A204.1 (cell line): Measurements from ENCODE around the gene CTBS.
"Not testable (repeated sequence)": the region's sequence is repeated elsewhere in the genome, so short reads cannot be mapped to it uniquely, and the experiment has no call there.

Source experiments
- FAIRE-seq: peaks from 2 replicates; lab custom pipeline; 2012; peaks lifted over from hg19 to GRCh38; lab: Jason Lieb, UNC

The CTBS gene

DNA sequence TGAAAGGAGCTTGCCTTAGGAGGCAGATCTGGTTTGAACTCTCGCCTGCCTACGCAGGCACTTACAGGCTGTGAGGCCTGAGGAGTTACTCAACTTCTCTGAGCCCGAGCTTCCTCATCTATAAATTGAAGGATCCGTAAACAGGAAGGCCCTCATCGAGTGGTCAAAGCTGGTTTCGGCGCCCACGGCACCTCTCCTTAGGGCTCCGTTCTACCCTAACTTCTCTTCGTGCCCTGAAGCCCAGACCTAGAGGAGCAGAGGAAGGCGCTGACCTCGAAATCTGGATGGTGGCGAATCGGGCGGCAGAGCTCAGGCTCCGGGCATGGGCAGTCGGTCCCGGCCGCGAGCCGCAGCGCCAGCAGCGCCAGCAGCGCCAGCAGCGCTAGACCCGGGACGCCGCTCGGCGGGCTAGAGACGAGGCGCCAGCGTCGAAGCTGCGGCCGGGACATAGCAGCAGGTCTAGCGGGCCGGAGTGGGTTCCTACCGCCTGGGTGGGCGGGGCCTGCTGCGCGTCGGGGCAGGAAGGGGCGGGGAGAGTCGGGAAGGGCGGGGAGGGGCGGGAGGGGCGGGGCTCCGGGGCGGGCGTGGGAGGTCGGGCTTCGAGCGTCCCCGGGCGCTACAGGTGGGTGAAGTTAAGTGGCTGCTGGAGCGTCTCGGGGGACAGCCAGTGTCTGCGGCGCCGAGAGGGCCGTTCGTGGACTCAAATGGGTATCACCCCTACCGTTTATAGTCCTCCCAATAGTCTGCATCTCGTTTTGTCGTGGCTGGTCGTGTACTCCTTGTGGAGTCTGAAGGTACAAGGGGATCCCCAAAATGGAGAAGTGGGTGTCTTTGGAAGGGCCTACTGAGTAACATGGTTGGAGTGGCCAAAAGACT is at the start of gene CTBS:
Gene CTBS, minus strand, starts transcription at position 474 of the 876 bp plus-strand sequence. Its CDS starts 25 bp downstream, at position 449.
- no peak for FAIRE-seq

GRCh38 chr1:84621553-84621952 is 47.3 kb upstream of the CTBS start:
- FAIRE-seq, result no peak

- no peak for FAIRE-seq
These were observed 46.6 kb upstream of the CTBS start for GRCh38 chr1:84620720-84621313.

DNA sequence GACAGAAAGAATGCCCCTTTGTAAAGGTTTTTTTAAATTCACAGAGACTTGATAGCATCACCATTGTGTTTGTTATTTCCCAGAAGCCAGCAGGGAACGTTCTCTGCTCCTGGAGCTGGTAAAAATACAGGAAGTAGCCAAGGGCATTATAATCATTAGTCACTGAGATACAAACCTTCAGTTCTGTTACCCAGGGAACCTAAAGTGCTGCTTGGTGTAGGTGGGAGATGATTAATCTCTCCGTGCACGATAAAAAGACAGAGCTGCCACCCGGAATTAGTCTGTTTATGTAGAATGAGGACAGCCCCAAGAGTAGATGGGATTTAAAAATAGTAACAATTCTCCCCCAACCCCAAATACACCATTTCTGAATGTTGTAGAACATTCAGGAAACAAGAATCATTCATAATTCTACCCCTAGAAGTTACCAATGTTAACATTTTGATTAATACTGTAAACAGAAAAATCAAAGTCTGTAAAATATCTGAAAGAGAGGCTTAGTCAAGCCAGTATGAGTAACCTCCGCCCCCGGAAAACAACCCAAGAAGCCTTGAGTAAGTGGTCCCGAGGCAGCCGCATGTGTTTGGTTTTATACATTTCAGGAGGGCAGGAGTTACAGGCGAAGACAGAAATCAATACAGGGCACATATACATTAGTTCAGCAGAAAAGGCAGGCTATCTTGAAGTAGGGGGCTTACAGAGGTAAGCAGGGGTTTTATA is 45.3 kb upstream of the CTBS start:
- peak; percentile 37 for FAIRE-seq

- no peak for FAIRE-seq
These were observed 43.1 kb upstream of the CTBS start for GRCh38 chr1:84617349-84617748.

- FAIRE-seq, result no peak
These were observed 41.5 kb upstream of the CTBS start for GRCh38 chr1:84615790-84616189.

DNA sequence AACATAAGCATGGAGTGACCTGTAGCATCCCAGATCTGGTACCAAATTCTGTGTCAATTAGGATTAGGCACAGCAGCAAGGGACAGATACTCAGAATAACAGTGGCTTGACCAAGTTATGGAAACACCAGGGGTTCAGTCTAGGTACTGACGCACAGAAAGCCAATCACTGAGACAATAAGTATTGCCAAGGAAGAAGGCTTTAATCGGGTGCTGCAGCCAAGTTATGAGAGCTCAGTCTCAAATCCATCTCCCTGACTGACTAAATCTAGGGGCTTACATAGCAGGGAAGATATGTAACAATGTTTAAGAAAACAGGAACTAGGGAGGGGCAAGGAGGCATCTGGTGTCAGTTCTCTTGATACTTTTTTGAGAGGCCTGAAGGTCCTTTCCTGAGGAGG is 39.6 kb upstream of the CTBS start:
- FAIRE-seq, result no peak

GRCh38 chr1:84613026-84613425 is 38.8 kb upstream of the CTBS start:
- FAIRE-seq, result no peak

DNA sequence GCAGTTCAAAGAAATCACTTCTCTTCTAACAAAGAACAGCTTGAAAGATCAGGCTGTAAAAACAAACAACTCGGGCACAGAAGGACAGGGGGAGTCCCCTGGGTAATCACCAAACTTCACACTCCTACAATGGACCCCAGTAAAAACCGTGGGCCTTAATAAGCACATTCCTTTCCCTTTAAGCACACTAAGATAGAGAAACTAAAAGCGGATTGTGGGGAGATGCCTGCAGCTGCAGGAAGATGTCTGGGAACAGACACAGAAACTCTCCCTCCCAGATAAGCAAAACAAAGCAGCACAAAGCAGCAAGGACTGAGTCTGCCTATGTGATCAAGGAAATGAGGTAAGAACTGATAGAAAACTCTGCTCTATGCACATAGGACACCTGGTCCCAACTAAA is 37.6 kb upstream of the CTBS start:
- FAIRE-seq, result no peak

DNA sequence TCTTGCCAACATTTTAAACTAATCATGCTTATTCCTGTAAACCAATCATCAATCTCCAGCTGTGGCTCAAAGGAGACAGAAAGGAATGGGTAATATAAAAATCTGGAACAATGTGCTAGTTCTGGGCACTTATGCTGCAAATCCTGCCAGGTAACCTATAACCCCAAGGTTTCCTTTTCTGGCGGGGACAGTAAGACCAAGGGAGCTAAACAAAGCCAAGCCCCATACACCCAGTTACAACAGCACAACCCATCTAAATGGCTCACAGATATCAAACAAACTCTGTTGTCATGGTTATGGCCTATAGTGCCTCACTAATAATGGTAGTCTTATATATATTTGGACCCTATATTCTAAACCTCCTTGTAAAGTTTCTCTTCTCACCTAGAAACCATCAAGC is 36.9 kb upstream of the CTBS start:
- FAIRE-seq, result no peak

- no peak for FAIRE-seq
These were observed 32.7 kb upstream of the CTBS start for GRCh38 chr1:84606977-84607376.

DNA sequence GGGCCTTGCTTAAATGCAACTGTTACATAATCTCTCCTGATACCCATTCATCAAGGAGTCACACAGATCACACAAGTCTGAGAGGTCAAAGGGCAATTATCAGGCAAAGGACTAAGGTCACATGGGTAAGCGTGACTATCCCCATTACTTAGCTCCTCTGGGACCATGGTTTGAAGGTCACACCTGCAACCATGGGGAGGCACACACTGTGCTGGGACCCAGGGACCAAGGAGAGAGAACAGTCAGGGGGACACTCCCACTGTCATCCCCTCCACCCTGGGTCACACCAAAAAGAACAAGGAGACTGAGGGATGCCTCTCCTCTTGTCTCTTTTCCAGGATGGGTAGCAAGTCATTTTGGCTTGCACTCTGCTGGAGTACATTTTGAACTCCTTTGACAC is 30.9 kb upstream of the CTBS start:
- FAIRE-seq, result no peak

DNA sequence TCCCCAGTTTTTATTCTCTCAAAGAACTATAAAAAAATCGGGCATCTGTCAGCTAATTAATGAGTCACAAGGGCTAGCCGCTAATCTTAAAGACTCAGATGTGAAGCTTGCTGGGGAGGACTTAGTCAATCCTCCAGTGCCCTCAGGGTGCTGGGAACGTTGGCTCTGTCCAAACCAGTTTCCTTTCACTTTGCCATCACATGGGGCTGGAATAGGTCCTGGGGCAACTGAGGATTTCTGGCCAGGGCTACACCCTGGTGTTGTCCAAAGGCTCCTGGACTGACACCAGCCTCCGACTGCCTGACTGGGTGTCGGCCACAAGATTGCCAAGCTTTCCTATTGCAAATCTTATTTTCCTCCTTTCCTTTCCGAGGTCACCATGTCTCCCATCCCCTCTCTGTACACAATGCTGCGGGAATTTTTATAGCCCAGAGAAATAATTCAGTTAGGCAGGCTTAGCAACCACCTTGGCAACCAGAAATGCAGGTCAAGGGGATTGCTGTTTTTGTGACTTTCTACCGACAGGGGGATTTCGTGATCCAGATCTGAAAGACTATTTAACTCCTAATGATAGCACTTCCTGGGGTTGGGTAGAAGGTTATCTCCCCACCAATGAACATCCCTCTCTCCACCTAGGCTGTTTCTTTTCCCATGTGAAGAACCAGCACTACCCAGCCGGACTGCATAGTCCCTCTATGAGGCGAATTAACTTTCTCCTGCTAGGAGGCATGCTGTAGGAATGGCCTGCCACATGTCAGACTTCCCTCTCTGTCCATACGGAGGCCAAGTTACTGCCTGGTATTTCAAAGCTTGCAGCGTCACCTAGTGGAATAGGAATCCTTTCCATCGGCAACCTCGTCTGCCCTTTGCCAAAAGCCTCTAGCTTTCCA is 29.9 kb upstream of the CTBS start:
- FAIRE-seq, result peak; percentile 85

DNA sequence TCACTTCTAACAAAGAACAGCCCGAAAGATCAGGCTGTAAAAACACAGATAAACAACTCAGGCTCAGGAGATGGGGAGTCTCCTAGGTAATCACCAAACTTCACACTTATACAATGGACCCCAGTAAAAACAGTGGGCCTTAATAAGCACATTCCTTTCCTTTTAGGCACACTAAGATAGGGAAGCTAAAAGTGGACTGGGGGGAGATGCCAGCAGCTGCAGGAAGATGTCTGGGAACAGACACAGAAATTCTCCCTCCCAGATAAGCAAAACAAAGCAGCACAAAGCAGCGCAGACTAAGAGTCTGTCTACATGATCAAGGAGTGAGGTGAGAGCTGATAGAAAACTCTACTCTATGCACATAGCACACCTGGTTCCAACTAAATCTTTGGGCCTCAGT is 29.0 kb upstream of the CTBS start:
- no peak for FAIRE-seq

DNA sequence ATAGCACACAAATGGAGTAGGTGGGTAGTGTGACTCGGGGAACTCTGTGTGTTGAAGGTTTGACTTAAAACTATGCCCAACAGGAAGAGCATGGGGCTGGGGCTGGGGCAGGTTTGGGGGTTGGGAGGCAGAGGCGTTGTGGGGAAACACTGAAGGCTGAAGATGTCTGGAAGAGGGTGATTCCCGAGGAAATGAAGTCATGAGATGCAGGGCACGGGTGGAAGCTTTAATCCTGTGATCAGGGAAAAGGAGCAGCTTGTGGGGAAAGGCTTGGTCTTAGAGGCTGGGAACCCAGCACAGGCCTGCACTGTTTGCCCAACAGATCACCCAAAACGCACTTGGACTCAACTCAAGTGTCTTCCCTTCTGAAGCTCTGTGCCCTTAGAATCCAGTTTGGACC is 26.6 kb upstream of the CTBS start:
- no peak for FAIRE-seq

GRCh38 chr1:84598846-84599741 is 24.9 kb upstream of the CTBS start:
- FAIRE-seq, result peak; percentile 90

DNA sequence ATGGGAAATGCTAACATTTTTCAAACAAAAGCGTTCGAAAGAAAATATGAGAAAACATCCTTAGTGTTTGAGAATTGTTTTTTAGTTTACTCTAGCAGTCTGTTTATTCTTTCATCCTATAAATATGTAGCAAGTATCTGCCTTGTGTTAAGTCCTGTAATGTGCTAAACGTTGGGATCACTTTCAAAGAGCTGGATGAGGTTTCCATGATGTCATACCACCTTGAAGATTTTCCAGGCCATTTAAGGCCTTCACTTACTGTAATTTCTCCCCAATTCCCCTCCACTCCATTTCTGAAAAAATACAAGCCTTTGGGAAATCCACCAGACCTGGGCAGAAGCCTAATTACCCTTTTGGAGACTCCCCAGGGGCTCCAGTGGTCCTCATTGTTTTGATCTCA is 24.2 kb upstream of the CTBS start:
- no peak for FAIRE-seq

DNA sequence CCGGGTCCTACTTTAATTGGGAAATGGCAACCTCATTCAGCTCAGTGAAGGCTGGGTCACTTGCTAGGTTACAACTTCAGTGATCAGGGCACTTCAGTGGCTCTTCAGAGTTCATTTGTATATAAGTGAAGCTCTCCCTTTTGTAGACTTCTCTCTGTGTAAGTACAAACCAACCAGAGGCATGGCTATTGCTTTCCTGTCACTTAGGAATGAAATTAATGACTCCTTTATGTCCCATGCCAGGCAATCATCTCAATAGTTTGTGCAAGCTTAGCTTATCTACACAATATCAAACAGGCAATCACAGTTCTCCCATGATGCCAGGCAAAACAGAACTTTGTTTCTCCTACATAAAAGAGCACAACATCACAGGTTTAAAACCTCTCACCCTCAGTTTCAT is 22.8 kb upstream of the CTBS start:
- FAIRE-seq, result no peak

DNA sequence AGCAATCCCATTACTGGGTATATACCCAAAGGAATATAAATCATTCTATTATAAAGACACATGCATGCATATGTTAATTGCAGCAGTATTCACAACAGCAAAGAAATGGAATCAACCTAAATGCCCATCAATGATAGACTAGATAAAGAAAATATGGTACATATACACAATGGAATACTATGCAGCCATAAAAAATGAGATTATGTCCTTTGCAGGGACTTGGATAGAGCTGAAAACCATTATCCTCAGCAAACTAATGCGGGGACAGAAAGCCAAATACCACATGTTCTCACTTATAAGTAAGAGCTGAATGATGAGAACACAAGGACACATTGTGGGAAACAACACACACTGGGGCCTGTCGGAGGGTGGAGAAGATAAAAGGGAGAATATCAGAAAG is 20.7 kb upstream of the CTBS start:
- FAIRE-seq, result not testable (repeated sequence)

DNA sequence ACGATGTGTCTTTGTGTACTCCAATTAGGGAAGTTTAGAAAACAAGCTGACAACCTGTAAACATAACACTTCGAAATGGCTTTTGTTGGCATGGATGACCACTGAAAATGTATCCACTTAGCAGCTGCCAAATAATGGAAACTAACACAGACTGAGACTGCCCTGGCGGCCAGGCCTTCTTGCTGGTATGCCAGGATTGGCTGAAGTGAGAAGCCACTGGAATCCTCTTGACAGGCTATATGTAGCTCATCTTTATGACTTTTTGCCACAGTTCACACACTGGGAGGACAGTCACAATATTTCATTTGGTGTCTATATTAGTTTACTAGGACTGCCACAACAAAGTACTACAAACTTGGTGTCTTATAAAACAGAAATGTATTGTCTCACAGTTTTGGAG is 12.9 kb upstream of the CTBS start:
- FAIRE-seq, result no peak

DNA sequence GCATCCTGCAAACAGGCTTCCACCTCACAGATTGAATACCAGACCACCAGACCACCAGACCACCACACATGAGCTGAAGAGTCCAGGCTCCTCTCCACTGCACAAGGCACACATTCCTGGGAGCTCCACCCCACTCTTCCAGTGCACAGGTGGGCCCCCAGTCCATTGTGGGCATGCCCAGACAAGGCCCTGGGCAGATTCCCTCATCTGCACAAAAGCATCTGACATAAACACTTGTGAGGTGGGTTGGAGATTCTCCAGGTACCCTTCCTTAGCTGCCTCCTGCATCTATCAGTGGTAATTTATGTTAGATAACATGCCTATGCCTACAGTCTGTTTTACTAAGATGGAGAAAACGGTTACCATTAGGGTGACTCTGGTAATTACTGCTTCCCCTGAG is 11.6 kb upstream of the CTBS start:
- no peak for FAIRE-seq
